NB4 (cell line): ENCODE data around the gene ZNF322.
"Not testable (repeated sequence)": the region's sequence is repeated elsewhere in the genome, so short reads cannot be mapped to it uniquely, and the experiment has no call there.

ENCODE experiments used
- DNase-seq: peaks from one replicate; pipeline ENCODE4 v3.0.0; 2010; ENCODE audit warnings: low read depth
- H3K4me3 ChIP-seq: one replicate; pipeline ENCODE4 v1.5.1; 2011; ENCODE audit warnings: mild to moderate bottlenecking, low read depth, low read length, moderate library complexity
- CTCF ChIP-seq: IDR thresholded peaks from one replicate; pipeline ENCODE4 v1.5.1; 2012; ENCODE audit warnings: low read depth, low read length
- MYC ChIP-seq: IDR thresholded peaks from 2 replicates; pipeline ENCODE4 v1.6.1; 2011; ENCODE audit warnings: low read depth, low read length
- POLR2A ChIP-seq: IDR thresholded peaks from 2 replicates; pipeline ENCODE4 v1.6.1; 2011; ENCODE audit warnings: mild to moderate bottlenecking; ENCODE audit not compliant: insufficient read length; ENCODE audit errors: extremely low read depth
- TF ChIP-seq, protein P1 (sequence below): IDR thresholded peaks from 2 replicates; pipeline ENCODE4 v1.6.1; 2011; ENCODE audit warnings: low read depth, low read length

The ZNF322 gene

GRCh38 chr6:26659042-26659999 lies at the start of gene ZNF322:
Gene ZNF322, minus strand, starts transcription at chr6:26659746. Its CDS starts 21,193 bp downstream, at chr6:26638553.
- H3K4me3 ChIP-seq = peak within 1 kb of the TSS; percentile 94
- TF ChIP-seq POLR2A (peak; percentile 45), MYC (no peak), CTCF (no peak)
- TF ChIP-seq, protein P1, sequence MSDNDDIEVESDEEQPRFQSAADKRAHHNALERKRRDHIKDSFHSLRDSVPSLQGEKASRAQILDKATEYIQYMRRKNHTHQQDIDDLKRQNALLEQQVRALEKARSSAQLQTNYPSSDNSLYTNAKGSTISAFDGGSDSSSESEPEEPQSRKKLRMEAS = peak; percentile 22; the same call in 1 of the 2 replicates
- DNase-seq = peak; percentile 96

DNA sequence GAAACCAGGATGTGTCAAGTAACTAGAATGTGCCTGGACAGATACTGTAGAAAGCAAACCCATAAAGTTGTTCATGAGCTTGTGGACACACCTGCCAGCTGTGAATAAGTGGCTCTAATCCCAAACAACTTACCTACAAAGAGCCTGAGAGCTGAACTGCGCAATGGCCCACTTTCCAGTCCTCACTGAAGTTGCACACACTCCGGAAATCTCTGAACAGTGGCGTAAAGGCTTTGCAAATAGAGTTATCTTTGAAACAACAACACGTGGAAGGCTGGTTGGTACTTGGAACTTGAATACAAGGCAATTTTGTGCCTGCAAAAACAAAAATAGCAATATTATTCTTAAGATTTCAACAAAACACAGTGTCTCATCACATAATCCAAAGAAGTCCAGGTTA lies 46.2 kb upstream of the ZNF322 start:
- H3K4me3 ChIP-seq, DNase-seq: not testable (repeated sequence)

DNA sequence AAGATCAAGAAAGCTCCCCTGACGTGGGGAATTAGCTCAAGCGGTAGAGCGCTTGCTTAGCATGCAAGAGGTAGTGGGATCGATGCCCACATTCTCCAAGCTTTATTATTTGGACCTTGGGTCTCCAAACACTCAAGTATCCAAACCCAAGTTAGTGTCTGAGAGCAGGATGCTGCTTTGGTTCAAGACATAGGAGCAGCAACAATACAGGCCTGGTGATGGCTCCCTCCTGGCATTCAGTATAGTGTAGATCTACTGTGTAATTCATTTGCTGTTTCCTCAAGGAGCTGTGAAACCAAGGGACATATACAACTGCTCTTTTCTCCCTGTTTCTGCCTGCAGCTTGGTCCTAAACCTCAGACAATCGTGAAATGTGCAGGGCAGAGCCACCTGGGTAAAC lies 45.8 kb upstream of the ZNF322 start:
- not testable (repeated sequence) for H3K4me3 ChIP-seq, DNase-seq

DNA sequence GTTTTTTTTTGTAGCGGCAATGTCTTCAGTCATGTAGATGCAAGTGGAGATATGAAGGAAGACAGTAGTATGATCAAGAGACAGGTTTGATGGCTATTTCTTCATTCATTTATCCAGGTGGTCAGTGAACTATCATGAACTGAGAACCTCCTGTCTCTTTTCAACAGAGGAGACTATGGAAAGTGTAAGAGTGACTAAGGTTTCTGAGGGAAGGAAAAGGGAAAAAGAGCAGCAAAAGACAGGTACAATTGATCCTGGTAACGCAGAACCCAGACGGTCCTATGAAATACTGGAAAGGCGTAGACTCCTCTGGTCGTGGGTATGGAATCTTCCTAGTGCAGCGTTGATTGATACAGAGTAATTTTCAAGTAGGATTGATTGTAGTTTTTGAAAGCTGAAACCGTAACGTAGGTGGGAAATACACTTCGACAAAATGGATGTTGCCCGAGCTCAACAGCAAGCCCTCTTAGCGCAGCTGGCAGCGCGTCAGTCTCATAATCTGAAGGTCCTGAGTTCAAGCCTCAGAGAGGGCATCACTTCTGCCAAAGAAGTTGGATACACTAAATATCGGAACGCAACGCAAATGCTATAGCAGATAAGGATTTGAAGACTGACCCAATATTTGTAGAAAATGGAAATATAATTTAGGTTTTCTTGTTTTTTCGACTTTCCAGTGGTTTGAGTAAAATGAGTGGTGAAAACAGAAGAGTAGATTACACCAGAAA lies 41.6 kb upstream of the ZNF322 start:
- DNase-seq, H3K4me3 ChIP-seq: not testable (repeated sequence)

DNA sequence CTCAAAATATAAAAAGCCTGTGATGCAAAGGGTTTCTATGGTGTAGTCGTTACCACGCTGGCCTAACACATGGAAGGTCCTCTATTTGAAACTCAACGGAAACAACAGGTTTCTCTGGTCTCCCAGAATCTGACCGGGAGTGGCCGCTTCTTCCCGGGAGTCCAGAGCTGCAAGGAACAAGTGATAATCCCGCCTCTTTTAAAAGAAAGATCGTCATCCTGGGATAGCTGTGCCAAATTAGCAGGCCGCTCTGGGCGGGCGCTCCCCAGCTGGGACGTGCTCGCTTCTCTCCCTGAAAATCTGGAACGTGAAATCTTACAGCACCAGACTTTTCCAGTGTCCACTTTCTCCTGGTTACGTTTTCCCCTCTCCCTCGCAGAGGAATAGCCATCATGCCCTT lies 38.0 kb upstream of the ZNF322 start:
- DNase-seq, H3K4me3 ChIP-seq: not testable (repeated sequence)

DNA sequence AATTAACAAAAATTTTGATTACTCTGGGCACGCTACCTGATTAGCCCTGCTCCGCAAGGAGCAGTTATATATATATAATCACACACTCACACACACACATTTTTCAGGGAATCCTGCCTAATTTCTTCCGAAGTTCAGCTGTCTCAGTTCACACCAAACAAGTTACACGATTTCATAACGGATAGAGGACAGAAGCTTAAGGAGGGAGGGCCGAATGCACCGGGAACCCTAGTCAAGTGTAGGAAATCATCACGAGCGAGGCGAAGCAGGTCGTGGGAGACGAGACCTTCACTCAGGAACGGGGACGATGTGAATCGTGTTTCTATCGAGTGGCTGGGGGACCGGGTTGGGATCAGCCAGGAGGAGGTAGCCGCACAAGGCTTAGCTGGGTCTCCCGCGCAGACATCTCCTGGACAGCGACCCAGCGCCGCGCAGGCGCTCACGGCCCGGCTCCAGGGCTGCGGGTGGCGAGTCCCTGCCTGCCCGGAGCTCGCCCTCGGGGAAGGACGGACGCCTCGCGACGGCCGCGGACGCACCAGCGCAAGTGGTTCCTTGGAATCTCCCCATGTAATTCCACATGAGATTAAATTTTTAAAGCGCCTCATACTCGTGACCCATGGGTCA lies 29.9 kb upstream of the ZNF322 start:
- not testable (repeated sequence) for H3K4me3 ChIP-seq, DNase-seq

- DNase-seq, H3K4me3 ChIP-seq: not testable (repeated sequence)
These were observed 23.0 kb upstream of the ZNF322 start for GRCh38 chr6:26682435-26683042.

GRCh38 chr6:26673287-26673686 lies 13.7 kb upstream of the ZNF322 start:
- not testable (repeated sequence) for DNase-seq, H3K4me3 ChIP-seq

DNA sequence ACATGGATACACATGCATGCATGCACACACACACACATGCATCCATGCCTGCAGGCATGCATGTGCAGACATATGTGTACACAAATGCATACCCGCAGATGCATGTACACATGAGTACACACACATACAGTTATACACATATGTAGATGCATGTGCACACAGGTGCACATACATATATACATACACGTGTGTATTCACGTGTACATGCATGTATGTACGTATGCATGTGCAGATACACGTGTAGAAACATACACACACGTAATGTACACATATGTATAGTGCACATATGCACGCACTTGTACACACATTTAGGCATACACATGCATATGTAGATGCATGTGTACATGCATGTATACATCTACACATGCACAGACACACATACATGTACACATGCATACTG lies 11.0 kb upstream of the ZNF322 start:
- DNase-seq, H3K4me3 ChIP-seq: not testable (repeated sequence)

- H3K4me3 ChIP-seq, DNase-seq: not testable (repeated sequence)
These were observed 10.5 kb upstream of the ZNF322 start for GRCh38 chr6:26670003-26670402.

GRCh38 chr6:26660000-26660361 lies 435 bp upstream of the ZNF322 start:
- H3K4me3 ChIP-seq = peak overlapping the region; percentile 94
- DNase-seq = no peak
- TF ChIP-seq MYC (no peak), POLR2A (no peak), CTCF (no peak)
- TF ChIP-seq, protein P1 = no peak
